IPS-11a (cell line): ENCODE results near the gene DCLK2.
"Not testable (repeated sequence)": the region's sequence is repeated elsewhere in the genome, so short reads cannot be mapped to it uniquely, and the experiment has no call there.

ENCODE experiments used
- H3K4me3 ChIP-seq: one replicate; pipeline ENCODE4 v1.5.1; 2013; ENCODE audit warnings: low read depth, low read length, control low read depth

DCLK2 gene

GRCh38 chr4:150197256-150197655 is 119.0 kb downstream of the DCLK2 start:
- H3K4me3 ChIP-seq, result not testable (repeated sequence)

GRCh38 chr4:150199056-150199455 is 120.8 kb downstream of the DCLK2 start:
- H3K4me3 ChIP-seq, result no peak overlapping the region

GRCh38 chr4:150205016-150205415 is 126.8 kb downstream of the DCLK2 start:
- H3K4me3 ChIP-seq, result no peak overlapping the region

GRCh38 chr4:150206265-150206664 is 128.0 kb downstream of the DCLK2 start:
- no peak overlapping the region for H3K4me3 ChIP-seq

GRCh38 chr4:150206954-150207353 is 128.7 kb downstream of the DCLK2 start:
- H3K4me3 ChIP-seq, result no peak overlapping the region

- no peak overlapping the region for H3K4me3 ChIP-seq
These were observed 129.6 kb downstream of the DCLK2 start for GRCh38 chr4:150207871-150208270.

- no peak overlapping the region for H3K4me3 ChIP-seq
These were observed 131.0 kb downstream of the DCLK2 start for GRCh38 chr4:150209140-150209829.

- H3K4me3 ChIP-seq, result no peak overlapping the region
These were observed 132.8 kb downstream of the DCLK2 start for GRCh38 chr4:150211016-150211415.

- H3K4me3 ChIP-seq, result no peak overlapping the region
These were observed 133.7 kb downstream of the DCLK2 start for GRCh38 chr4:150211799-150212445.

- no peak overlapping the region for H3K4me3 ChIP-seq
These were observed 134.2 kb downstream of the DCLK2 start for GRCh38 chr4:150212485-150212884.

- no peak overlapping the region for H3K4me3 ChIP-seq
These were observed 134.7 kb downstream of the DCLK2 start for GRCh38 chr4:150212927-150213326.

- no peak overlapping the region for H3K4me3 ChIP-seq
These were observed 137.4 kb downstream of the DCLK2 start for GRCh38 chr4:150215601-150216000.

- no peak overlapping the region for H3K4me3 ChIP-seq
These were observed 138.5 kb downstream of the DCLK2 start for GRCh38 chr4:150216726-150217125.

- no peak overlapping the region for H3K4me3 ChIP-seq
These were observed 138.9 kb downstream of the DCLK2 start for GRCh38 chr4:150217192-150217591.

GRCh38 chr4:150217808-150218207 is 139.6 kb downstream of the DCLK2 start:
- no peak overlapping the region for H3K4me3 ChIP-seq

- no peak overlapping the region for H3K4me3 ChIP-seq
These were observed 140.2 kb downstream of the DCLK2 start for GRCh38 chr4:150218447-150218846.

- H3K4me3 ChIP-seq, result no peak overlapping the region
These were observed 141.6 kb downstream of the DCLK2 start for GRCh38 chr4:150219841-150220240.

- no peak overlapping the region for H3K4me3 ChIP-seq
These were observed 146.8 kb downstream of the DCLK2 start for GRCh38 chr4:150224896-150225591.

- H3K4me3 ChIP-seq, result no peak overlapping the region
These were observed 151.3 kb downstream of the DCLK2 start for GRCh38 chr4:150229520-150229919.

GRCh38 chr4:150230561-150230960 is 152.3 kb downstream of the DCLK2 start:
- no peak overlapping the region for H3K4me3 ChIP-seq

- no peak overlapping the region for H3K4me3 ChIP-seq
These were observed 153.0 kb downstream of the DCLK2 start for GRCh38 chr4:150231107-150231770.

- no peak overlapping the region for H3K4me3 ChIP-seq
These were observed 153.8 kb downstream of the DCLK2 start for GRCh38 chr4:150232029-150232428.
